HepG2 (cell line): ENCODE results near the gene SLIT3. TPM values are rescaled to one million over a fixed set of nuclear protein-coding genes. Genes with fewer than 3 reads are reported as not detected.

Experiments
- ATF7 ChIP-seq, 2 experiments: fragments of 450-650 bp in 1 of 2; sonication (generic) in 1 of 2; formaldehyde crosslinking in 1 of 2; IDR thresholded peaks; 2 replicates each; pipeline versions ENCODE4 v1.4.0 to v1.6.1; 2016 to 2020; ENCODE audit warnings: antibody characterized with exemption in 1 of 2, mild to moderate bottlenecking in 1 of 2, missing genetic modification reagents in 1 of 2
- BRCA1 ChIP-seq: sonication (generic); formaldehyde crosslinking; IDR thresholded peaks from 2 replicates; pipeline ENCODE4 v1.4.0; 2020; ENCODE audit warnings: missing genetic modification reagents
- CBX5 ChIP-seq: sonication (generic); formaldehyde crosslinking; IDR thresholded peaks from 2 replicates; pipeline ENCODE4 v1.4.0; 2020; ENCODE audit warnings: missing genetic modification reagents, borderline replicate concordance
- GTF3A ChIP-seq: sonication (generic); formaldehyde crosslinking; conservative IDR thresholded peaks from 2 replicates; pipeline ENCODE4 v1.4.0; 2020; ENCODE audit warnings: mild to moderate bottlenecking, missing genetic modification reagents
- GZF1 ChIP-seq: sonication (generic); formaldehyde crosslinking; IDR thresholded peaks from 2 replicates; pipeline ENCODE4 v1.5.1; 2020; ENCODE audit warnings: mild to moderate bottlenecking, missing genetic modification reagents
- JARID2 ChIP-seq: sonication (generic); formaldehyde crosslinking; IDR thresholded peaks from 2 replicates; pipeline ENCODE4 v1.8.1; 2023; ENCODE audit warnings: missing genetic modification reagents, inconsistent platforms; ENCODE audit not compliant: insufficient replicate concordance
- PHF21A ChIP-seq: sonication (generic); formaldehyde crosslinking; IDR thresholded peaks from 2 replicates; pipeline ENCODE4 v1.5.0; 2020; ENCODE audit warnings: mild to moderate bottlenecking, missing genetic modification reagents
- XBP1 ChIP-seq: sonication (generic); formaldehyde crosslinking; IDR thresholded peaks from 2 replicates; pipeline ENCODE4 v1.5.0; 2020; ENCODE audit warnings: missing genetic modification reagents
- polyA plus RNA-seq, 8 experiments: library from polyadenylated mRNA; depleted of rRNA in 3 of 8; stranded (reverse) in 7 of 8; unstranded in 1 of 8; fragments of >200 nt; fragmentation: Illumina TruSeq in 4 of 8; extraction: Trizol in 4 of 8; gene quantifications; 2 replicates each; pipeline versions ENCODE4 v1.2.1 to v1.2.3, GENCODE V29; 2011 to 2016; ENCODE audit warnings: low read depth in 4 of 8, missing spikeins in 1 of 8, mixed read lengths in 1 of 8; ENCODE audit not compliant: insufficient read depth in 1 of 8
- total RNA-seq, 5 experiments: library from RNA; depleted of rRNA; stranded (reverse); fragments of >200 nt; fragmentation: Illumina TruSeq; extraction: Trizol; gene quantifications; 2 replicates each; pipeline ENCODE4 v1.2.3, GENCODE V29; 2016; ENCODE audit warnings: low read depth in 1 of 5
- TF ChIP-seq, protein P1 (sequence below): sonication (generic); formaldehyde crosslinking; IDR thresholded peaks from one replicate; pipeline ENCODE4 v1.5.1; 2020; ENCODE audit warnings: mild to moderate bottlenecking, missing genetic modification reagents; ENCODE audit errors: not compliant biosample characterization
- TF ChIP-seq, protein P2 (sequence below), 2 experiments: fragments of 450-650 bp in 1 of 2; sonication (generic) in 1 of 2; formaldehyde crosslinking in 1 of 2; IDR thresholded peaks; 2 replicates each; pipeline versions ENCODE4 v1.6.1 to v1.8.0; 2016 to 2022; ENCODE audit warnings: antibody characterized with exemption in 1 of 2, mild to moderate bottlenecking in 1 of 2, missing genetic modification reagents in 1 of 2
- TF ChIP-seq, protein P3 (sequence below): sonication (generic); formaldehyde crosslinking; IDR thresholded peaks from 2 replicates; pipeline ENCODE4 v1.8.0; 2023; ENCODE audit warnings: mild to moderate bottlenecking, missing genetic modification reagents

SLIT3 gene
- total and polyA plus RNA-seq, 2 of the 13 experiments (the other 11 are each of a cell fraction or from before 2014, with no cell fraction given) = not detected

DNA sequence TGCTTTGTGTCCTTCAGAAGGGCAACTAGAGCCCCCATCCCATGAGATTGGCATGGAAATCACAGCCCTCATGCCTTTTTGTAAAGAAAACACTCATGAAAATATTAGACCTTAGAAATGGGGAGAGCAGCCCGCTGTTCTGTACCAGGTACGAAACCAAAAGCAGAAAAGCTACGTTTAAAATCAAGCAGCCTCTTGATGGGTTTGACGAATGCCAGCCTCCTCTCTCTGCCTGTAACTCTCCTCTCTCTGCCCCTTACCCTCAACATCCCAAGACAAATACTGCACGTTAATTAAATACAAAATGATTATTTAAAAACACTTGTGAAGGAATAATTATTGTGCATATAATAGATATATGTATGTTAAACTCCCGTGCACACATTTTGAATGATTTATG, 390.1 kb downstream of the SLIT3 start (continued):
- TF ChIP-seq, protein P1, sequence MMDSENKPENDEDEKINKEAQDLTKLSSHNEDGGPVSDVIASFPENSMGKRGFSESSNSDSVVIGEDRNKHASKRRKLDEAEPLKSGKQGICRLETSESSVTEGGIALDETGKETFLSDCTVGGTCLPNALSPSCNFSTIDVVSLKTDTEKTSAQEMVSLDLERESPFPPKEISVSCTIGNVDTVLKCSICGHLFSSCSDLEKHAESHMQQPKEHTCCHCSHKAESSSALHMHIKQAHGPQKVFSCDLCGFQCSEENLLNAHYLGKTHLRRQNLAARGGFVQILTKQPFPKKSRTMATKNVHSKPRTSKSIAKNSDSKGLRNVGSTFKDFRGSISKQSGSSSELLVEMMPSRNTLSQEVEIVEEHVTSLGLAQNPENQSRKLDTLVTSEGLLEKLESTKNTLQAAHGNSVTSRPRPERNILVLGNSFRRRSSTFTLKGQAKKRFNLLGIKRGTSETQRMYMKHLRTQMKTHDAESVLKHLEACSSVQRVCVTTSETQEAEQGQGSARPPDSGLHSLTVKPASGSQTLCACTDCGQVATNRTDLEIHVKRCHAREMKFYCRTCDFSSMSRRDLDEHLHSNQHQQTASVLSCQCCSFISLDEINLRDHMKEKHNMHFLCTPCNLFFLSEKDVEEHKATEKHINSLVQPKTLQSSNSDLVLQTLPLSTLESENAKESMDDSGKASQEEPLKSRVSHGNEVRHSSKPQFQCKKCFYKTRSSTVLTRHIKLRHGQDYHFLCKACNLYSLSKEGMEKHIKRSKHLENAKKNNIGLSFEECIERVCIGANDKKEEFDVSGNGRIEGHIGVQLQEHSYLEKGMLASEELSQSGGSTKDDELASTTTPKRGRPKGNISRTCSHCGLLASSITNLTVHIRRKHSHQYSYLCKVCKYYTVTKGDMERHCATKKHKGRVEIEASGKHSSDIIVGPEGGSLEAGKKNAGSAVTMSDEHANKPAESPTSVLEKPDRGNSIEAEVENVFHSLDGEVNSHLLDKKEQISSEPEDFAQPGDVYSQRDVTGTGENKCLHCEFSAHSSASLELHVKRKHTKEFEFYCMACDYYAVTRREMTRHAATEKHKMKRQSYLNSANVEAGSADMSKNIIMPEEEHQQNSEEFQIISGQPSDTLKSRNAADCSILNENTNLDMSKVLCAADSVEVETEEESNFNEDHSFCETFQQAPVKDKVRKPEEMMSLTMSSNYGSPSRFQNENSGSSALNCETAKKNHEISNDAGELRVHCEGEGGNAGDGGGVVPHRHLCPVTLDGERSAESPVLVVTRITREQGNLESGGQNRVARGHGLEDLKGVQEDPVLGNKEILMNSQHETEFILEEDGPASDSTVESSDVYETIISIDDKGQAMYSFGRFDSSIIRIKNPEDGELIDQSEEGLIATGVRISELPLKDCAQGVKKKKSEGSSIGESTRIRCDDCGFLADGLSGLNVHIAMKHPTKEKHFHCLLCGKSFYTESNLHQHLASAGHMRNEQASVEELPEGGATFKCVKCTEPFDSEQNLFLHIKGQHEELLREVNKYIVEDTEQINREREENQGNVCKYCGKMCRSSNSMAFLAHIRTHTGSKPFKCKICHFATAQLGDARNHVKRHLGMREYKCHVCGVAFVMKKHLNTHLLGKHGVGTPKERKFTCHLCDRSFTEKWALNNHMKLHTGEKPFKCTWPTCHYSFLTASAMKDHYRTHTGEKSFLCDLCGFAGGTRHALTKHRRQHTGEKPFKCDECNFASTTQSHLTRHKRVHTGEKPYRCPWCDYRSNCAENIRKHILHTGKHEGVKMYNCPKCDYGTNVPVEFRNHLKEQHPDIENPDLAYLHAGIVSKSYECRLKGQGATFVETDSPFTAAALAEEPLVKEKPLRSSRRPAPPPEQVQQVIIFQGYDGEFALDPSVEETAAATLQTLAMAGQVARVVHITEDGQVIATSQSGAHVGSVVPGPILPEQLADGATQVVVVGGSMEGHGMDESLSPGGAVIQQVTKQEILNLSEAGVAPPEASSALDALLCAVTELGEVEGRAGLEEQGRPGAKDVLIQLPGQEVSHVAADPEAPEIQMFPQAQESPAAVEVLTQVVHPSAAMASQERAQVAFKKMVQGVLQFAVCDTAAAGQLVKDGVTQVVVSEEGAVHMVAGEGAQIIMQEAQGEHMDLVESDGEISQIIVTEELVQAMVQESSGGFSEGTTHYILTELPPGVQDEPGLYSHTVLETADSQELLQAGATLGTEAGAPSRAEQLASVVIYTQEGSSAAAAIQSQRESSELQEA (CRISPR knock-in tag) = no peak
- no peak for TF ChIP-seq JARID2 (CRISPR knock-in tag)
- no peak for TF ChIP-seq BRCA1 (CRISPR knock-in tag)
- TF ChIP-seq GZF1 (CRISPR knock-in tag) = no peak
- TF ChIP-seq XBP1 (CRISPR knock-in tag) = no peak
- TF ChIP-seq, protein P2, sequence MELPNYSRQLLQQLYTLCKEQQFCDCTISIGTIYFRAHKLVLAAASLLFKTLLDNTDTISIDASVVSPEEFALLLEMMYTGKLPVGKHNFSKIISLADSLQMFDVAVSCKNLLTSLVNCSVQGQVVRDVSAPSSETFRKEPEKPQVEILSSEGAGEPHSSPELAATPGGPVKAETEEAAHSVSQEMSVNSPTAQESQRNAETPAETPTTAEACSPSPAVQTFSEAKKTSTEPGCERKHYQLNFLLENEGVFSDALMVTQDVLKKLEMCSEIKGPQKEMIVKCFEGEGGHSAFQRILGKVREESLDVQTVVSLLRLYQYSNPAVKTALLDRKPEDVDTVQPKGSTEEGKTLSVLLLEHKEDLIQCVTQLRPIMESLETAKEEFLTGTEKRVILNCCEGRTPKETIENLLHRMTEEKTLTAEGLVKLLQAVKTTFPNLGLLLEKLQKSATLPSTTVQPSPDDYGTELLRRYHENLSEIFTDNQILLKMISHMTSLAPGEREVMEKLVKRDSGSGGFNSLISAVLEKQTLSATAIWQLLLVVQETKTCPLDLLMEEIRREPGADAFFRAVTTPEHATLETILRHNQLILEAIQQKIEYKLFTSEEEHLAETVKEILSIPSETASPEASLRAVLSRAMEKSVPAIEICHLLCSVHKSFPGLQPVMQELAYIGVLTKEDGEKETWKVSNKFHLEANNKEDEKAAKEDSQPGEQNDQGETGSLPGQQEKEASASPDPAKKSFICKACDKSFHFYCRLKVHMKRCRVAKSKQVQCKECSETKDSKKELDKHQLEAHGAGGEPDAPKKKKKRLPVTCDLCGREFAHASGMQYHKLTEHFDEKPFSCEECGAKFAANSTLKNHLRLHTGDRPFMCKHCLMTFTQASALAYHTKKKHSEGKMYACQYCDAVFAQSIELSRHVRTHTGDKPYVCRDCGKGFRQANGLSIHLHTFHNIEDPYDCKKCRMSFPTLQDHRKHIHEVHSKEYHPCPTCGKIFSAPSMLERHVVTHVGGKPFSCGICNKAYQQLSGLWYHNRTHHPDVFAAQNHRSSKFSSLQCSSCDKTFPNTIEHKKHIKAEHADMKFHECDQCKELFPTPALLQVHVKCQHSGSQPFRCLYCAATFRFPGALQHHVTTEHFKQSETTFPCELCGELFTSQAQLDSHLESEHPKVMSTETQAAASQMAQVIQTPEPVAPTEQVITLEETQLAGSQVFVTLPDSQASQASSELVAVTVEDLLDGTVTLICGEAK (IDR thresholded peaks at IDR 0.05) = no peak
- TF ChIP-seq, protein P2 (CRISPR knock-in tag; IDR thresholded peaks at IDR 0.05) = no peak
- no peak for TF ChIP-seq GTF3A (CRISPR knock-in tag)
- TF ChIP-seq, protein P3, sequence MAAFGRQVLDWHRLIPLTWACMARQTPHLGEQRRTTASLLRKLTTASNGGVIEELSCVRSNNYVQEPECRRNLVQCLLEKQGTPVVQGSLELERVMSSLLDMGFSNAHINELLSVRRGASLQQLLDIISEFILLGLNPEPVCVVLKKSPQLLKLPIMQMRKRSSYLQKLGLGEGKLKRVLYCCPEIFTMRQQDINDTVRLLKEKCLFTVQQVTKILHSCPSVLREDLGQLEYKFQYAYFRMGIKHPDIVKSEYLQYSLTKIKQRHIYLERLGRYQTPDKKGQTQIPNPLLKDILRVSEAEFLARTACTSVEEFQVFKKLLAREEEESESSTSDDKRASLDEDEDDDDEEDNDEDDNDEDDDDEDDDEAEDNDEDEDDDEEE = no peak
- no peak for TF ChIP-seq CBX5 (CRISPR knock-in tag)
- TF ChIP-seq PHF21A = no peak
- no peak for TF ChIP-seq ATF7 (IDR thresholded peaks at IDR 0.05)
- TF ChIP-seq ATF7 (CRISPR knock-in tag; IDR thresholded peaks at IDR 0.05) = no peak
